GM21447 (cell line): ENCODE results near the gene DVL1.

ENCODE experiments used
- ATAC-seq: cut with Tn5 transposase; IDR thresholded peaks from one replicate; pipeline ENCODE4 v1.9.1; 2021; ENCODE audit not compliant: unreplicated experiment

The DVL1 gene

DNA sequence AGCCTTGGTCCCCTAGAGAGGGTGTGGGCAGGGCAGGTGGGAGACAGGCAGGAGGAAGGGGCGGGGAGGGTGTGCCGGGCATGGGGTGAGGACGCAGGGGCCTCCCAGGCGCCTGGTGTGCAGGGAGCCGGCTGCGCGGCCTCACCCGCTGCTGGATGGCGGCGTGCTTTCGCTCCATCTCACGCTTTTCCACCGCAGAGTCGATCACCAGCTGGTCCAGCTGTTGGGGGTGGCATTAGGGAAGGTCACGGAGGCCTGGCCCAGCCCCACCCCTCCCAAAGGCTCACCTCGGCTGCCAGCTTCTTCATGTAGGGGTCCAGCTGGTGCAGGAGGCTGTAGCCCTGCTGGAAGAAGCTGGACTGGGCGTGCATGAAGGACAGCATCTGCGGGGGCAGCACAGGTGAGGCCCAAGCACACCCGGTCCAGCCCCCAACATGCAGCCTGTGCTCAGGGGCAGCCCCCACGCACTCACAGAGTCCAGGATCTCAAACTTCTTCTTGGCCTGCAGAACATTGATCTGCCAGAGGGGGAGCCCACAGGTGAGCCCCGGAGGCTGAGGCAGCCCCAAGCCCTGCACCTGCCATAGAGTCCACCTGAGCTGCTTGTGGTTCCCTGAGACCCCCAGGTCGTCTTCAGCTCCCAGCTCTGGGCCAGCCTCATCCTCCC, 49.4 kb downstream of the DVL1 start:
- ATAC-seq = no peak

- no peak for ATAC-seq
Measured at GRCh38 chr1:1298861-1299685, 50.1 kb downstream of the DVL1 start.

DNA sequence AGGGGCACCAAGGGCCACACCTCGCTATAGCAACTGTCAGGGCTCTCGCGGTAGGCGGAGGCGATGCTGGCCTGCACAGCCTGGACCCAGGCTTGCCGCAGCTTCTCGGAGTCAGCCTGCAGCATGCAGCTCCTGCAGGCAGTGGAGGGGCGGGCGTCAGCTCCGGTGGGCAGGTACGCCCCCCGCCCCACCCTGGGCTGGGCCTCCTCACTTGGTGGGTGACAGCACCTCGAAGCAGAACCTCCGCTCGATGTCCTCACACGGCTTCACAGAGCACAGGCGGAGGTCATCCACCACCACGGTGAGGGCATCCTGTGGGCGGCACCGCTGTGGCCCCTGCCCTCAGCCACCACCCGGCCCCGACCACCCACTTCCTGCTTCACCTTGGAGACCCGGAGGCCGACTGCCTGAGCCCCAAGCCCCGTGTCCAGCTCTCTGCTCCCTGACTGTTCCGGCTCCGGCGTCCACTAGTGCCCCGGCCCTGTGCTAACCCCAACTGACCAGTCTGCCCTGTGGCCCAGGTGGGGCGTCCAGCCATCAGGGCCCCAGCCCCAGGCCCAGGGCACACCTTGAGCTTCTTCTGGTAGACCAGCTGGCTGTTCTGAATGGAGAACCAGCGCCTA, 51.3 kb downstream of the DVL1 start:
- ATAC-seq = no peak

- ATAC-seq = no peak
Measured at GRCh38 chr1:1296070-1297061, 52.9 kb downstream of the DVL1 start.

- ATAC-seq = no peak
Measured at GRCh38 chr1:1295154-1295923, 53.9 kb downstream of the DVL1 start.

DNA sequence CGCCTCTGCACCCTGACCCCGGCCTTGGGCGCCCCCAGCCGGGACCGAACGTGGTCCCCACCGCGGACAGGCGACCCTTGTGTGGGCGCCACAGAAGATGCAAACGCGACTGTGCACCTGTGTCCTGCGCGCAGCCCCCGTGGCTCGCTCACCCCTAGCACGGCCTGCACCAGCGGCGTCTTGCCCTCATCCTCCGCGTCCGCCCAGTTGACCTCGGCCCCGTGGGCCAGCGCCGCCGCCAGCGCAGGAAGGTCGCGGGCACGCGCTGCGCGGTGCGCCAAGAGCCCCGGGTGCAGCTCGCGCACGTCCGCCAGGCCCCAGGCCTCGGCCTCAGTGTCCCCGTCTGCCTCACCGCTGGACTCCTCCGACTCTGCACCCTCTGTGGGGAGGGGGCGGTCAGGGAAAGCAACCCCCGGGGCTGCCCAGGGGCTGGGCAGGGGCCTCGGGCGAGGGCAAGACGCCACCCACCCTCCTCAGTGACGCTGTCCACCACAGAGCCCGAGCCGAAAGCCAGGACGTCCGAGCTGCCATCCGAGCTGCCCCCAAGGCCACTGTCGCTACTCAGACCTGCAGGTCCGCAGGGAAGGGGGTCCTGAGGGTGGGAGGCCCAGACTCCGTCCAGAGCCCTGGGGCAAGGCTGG, 54.8 kb downstream of the DVL1 start:
- no peak for ATAC-seq

GRCh38 chr1:1293263-1294249, 55.7 kb downstream of the DVL1 start:
- no peak for ATAC-seq

- ATAC-seq = no peak
Measured at GRCh38 chr1:1292851-1293250, 56.4 kb downstream of the DVL1 start.

GRCh38 chr1:1292442-1292779, 56.8 kb downstream of the DVL1 start:
- no peak for ATAC-seq

DNA sequence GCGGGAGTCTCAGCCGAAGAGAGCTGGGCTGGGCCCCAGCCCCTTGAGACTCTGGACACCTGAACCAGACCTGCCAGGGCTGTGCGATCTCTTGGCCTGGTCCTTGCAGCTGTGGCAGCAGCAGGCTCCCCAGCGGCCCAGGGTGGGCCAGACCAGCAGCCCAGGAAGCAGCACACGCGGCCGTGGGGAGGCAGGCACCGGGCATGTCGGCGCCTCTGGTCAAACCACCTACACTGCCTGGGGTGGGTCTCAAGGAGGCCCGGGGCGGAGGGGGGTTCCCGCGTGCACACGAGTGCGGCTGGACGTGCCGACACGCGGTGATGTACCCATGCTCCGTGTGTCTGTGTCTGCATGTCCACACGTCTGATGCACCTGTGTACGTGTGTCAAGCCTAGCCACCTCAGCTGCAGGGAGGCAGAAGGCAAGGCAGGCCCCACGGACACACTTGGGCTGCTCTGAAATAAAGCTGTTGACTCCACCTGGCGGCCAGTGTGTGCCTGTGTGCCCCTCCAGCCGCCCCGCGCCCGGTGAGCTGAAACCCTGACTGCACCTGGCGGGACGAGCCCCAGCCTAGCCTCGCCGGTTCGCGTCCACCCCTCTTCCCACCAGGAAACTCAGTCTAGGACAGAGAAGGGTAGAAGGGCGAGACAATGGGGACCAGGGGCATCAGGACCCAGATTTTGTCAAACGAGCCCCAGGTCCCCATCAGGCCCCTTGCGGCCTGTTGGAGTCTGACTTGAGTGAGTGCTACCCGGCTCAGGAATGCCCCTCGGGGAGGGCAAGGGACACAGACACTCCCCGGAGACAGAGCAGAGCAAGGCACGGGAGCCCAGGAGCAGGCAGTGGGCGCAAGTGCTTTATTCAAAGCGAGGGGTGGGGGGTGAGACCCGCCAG, 57.4 kb downstream of the DVL1 start:
- no peak for ATAC-seq

- ATAC-seq = no peak
Measured at GRCh38 chr1:1291023-1291528, 58.1 kb downstream of the DVL1 start.

GRCh38 chr1:1290238-1290731, 58.9 kb downstream of the DVL1 start:
- no peak for ATAC-seq

DNA sequence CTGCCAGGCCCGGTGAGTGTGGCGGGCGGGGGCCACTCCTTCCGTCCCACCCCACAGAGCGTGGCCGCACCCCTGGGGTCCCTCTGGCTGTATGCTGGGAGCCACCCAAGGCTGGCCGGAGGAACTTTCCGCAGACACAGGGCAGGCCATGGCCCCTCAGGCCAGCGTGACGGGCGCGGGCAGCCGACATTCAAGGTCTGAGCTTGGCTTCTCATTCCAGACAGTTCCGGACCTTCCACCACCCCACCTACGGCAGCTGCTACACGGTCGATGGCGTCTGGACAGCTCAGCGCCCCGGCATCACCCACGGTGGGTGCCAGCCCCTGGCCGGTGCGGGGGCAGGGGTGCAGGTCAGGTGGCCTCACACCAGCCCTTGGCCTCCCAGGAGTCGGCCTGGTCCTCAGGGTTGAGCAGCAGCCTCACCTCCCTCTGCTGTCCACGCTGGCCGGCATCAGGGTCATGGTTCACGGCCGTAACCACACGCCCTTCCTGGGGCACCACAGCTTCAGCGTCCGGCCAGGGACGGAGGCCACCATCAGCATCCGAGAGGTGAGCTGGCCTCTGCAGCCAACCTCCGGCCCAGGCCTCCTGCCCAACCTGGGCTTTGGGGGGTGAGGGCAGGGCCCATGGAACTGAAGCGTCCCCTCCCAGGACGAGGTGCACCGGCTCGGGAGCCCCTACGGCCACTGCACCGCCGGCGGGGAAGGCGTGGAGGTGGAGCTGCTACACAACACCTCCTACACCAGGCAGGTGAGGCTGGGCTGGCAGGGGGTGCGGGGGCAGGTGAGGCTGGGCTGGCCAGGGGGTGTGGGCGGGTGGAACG, 61.7 kb downstream of the DVL1 start:
- no peak for ATAC-seq

DNA sequence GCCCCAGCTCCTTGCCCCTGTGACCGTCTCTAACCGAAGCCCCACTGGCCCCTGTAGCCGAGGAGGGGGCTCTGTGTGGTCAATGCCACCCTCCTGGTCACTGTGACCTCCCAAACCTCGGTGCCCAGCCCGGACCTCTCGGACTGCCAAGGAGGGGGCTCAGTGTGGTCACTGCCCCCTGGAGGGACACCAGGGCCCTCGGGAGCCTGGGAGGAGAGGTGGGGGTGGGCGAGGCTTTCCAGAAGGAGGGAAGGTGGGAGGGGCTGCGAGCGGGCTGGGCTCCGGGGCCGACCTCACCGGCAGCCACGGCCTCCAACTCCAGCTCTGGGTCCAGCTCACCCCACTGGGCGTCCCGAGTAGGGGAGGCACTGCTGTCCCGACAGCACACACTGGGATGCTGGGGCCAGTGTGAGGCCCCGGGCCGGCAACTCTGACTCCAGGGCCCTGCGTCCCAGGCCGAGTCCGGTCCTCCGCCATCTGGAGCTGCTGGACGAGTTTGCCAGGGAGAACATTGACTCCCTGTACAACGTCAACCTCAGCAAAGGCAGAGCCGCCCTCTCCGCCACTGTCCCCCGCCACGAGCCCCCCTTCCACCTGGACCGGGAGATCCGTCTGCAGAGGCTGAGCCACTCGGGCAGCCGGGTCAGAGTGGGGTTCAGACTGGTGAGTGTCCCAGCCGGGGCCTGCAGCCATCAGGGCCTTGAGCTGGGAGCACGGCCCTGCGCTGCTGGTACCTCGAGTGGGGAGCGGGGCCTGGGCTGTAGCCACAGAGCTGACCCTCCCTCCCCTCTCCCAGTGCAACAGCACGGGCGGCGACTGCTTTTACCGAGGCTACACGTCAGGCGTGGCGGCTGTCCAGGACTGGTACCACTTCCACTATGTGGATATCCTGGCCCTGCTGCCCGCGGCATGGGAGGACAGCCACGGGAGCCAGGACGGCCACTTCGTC, 62.6 kb downstream of the DVL1 start:
- no peak for ATAC-seq

DNA sequence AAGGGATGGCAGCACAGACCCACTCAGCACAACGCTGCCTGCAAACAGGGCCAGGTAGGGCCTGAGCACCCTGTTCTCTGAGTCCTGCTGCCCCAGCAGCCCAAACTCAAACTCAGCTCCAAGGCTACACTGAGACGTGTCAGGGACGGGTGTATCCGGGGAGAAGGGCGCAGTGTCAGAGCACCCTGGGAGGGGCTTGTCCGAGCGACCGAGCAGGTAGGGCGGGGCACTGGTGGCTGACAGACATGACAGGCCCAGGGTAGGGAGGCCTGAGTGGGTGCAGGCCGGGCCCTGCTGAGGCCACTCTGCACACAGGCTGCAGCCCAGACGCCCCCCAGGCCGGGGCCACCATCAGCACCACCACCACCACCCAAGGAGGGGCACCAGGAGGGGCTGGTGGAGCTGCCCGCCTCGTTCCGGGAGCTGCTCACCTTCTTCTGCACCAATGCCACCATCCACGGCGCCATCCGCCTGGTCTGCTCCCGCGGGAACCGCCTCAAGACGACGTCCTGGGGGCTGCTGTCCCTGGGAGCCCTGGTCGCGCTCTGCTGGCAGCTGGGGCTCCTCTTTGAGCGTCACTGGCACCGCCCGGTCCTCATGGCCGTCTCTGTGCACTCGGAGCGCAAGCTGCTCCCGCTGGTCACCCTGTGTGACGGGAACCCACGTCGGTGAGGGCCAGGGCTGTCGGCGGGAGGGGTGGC, 63.5 kb downstream of the DVL1 start:
- no peak for ATAC-seq
